IMR-90 (cell line): ENCODE results near the gene GLT8D2. TPM values are rescaled to one million over a fixed set of nuclear protein-coding genes. Genes with fewer than 3 reads are reported as not detected.
A peak's percentile ranks its signal among the peaks of the same experiment; 100 is the strongest.

Experiments used
- ATAC-seq: fragments of 200-7000 bp; cut with Tn5 transposase; 2 replicates; pipeline ENCODE4 v1.9.1; 2020; ENCODE audit warnings: low read depth, mild to moderate bottlenecking, moderate library complexity
- BruUV-seq: library from RNA; stranded (reverse); fragments of 400-500 nt; replicated peaks from 2 replicates; lab custom pipeline; 2021; lab: Mats Ljungman, UMichigan
- CTCF ChIA-PET: fragments of 300-600 bp; formaldehyde crosslinking; extraction: SDS; loops from one replicate; lab custom pipeline; 2021; ENCODE audit warnings: antibody characterized with exemption; lab: Yijun Ruan, JAX
- POLR2A ChIA-PET: fragments of 300-600 bp; sonication (Branson Sonifier 250); formaldehyde crosslinking; loops from one replicate; lab custom pipeline; 2022; ENCODE audit warnings: antibody characterized with exemption; ENCODE audit not compliant: unreplicated experiment; lab: Charles Lee
- DNase-seq: peaks from one replicate; pipeline ENCODE4 v3.0.0; 2013
- H2AFZ ChIP-seq: replicated peaks from 2 replicates; pipeline ENCODE3; 2013; ENCODE audit warnings: low read length, mild to moderate bottlenecking; ENCODE audit not compliant: poor library complexity
- H2AK5ac ChIP-seq: 2 replicates; pipeline ENCODE4 v1.6.1; 2013; ENCODE audit warnings: low read depth, low read length, inconsistent platforms
- H2AK9ac ChIP-seq: replicated peaks from 2 replicates; pipeline ENCODE3; 2013; ENCODE audit warnings: mild to moderate bottlenecking, low read depth, low read length, moderate library complexity; ENCODE audit not compliant: poor library complexity
- H2BK120ac ChIP-seq: 2 replicates; pipeline ENCODE4 v1.6.1; 2013; ENCODE audit warnings: low read depth, low read length, inconsistent platforms
- H2BK15ac ChIP-seq: 3 replicates; pipeline ENCODE4 v1.6.1; 2013; ENCODE audit warnings: low read depth, low read length, inconsistent platforms
- H2BK20ac ChIP-seq: 2 replicates; pipeline ENCODE4 v1.6.1; 2013; ENCODE audit warnings: low read depth, mild to moderate bottlenecking, inconsistent platforms, low read length, moderate library complexity
- H2BK5ac ChIP-seq: 2 replicates; pipeline ENCODE4 v1.6.1; 2013; ENCODE audit warnings: mild to moderate bottlenecking, low read depth, low read length, inconsistent platforms; ENCODE audit not compliant: poor library complexity, severe bottlenecking
- H3K14ac ChIP-seq: replicated peaks from 2 replicates; pipeline ENCODE4 v1.6.1; 2013; ENCODE audit warnings: low read depth, low read length, inconsistent platforms
- H3K18ac ChIP-seq: 2 replicates; pipeline ENCODE4 v1.6.1; 2013; ENCODE audit warnings: low read depth, low read length, control low read depth
- H3K23ac ChIP-seq: 2 replicates; pipeline ENCODE4 v1.6.1; 2013; ENCODE audit warnings: low read depth, low read length, inconsistent platforms
- H3K27ac ChIP-seq: 2 replicates; pipeline ENCODE4 v1.5.1; 2013; ENCODE audit warnings: mild to moderate bottlenecking, control low read depth, low read length; ENCODE audit not compliant: insufficient read depth
- H3K27me3 ChIP-seq: 2 replicates; pipeline ENCODE4 v1.6.1; 2013; ENCODE audit warnings: low read length; ENCODE audit not compliant: control insufficient read depth, insufficient read depth
- H3K36me3 ChIP-seq: 2 replicates; pipeline ENCODE4 v1.6.1; 2013; ENCODE audit warnings: low read length, mixed read lengths; ENCODE audit not compliant: control insufficient read depth, insufficient read depth
- H3K4ac ChIP-seq: 2 replicates; pipeline ENCODE4 v1.6.1; 2013; ENCODE audit warnings: low read depth, low read length, inconsistent platforms
- H3K4me1 ChIP-seq: 2 replicates; pipeline ENCODE4 v1.6.1; 2013; ENCODE audit warnings: low read length, mixed read lengths; ENCODE audit not compliant: control insufficient read depth, insufficient read depth
- H3K4me2 ChIP-seq: 2 replicates; pipeline ENCODE4 v1.6.1; 2013; ENCODE audit warnings: low read depth, mild to moderate bottlenecking, control low read depth, low read length, moderate library complexity
- H3K4me3 ChIP-seq: 2 replicates; pipeline ENCODE4 v1.5.1; 2013; ENCODE audit warnings: low read depth, mild to moderate bottlenecking, control low read depth, low read length, moderate library complexity; ENCODE audit not compliant: insufficient read depth
- H3K56ac ChIP-seq: 2 replicates; pipeline ENCODE4 v1.6.1; 2013; ENCODE audit warnings: low read length, inconsistent platforms; ENCODE audit not compliant: insufficient read depth; ENCODE audit errors: extremely low read depth
- H3K79me1 ChIP-seq, 2 experiments: 2 replicates each; pipeline ENCODE4 v1.6.1; 2013; ENCODE audit warnings: low read length in 2 of 2, inconsistent platforms in 1 of 2, low read depth in 1 of 2
- H3K9ac ChIP-seq: 2 replicates; pipeline ENCODE4 v1.6.1; 2013; ENCODE audit warnings: low read depth, low read length, control low read depth
- H3K9me1 ChIP-seq: 2 replicates; pipeline ENCODE4 v1.6.1; 2013; ENCODE audit warnings: low read length, inconsistent platforms; ENCODE audit not compliant: insufficient read depth
- H3K9me3 ChIP-seq: 2 replicates; pipeline ENCODE4 v1.6.1; 2013; ENCODE audit warnings: low read length; ENCODE audit not compliant: control insufficient read depth, insufficient read depth
- H4K20me1 ChIP-seq: 2 replicates; pipeline ENCODE4 v1.6.1; 2013; ENCODE audit warnings: low read length, inconsistent platforms; ENCODE audit not compliant: insufficient read depth
- H4K5ac ChIP-seq: 2 replicates; pipeline ENCODE4 v1.6.1; 2013; ENCODE audit warnings: mild to moderate bottlenecking, low read depth, low read length, control low read depth
- H4K8ac ChIP-seq, 2 experiments: 2 replicates each; pipeline ENCODE4 v1.6.1; 2013; ENCODE audit warnings: low read depth in 2 of 2, low read length in 2 of 2, control low read depth in 1 of 2, inconsistent platforms in 1 of 2
- H4K91ac ChIP-seq: 2 replicates; pipeline ENCODE4 v1.6.1; 2013; ENCODE audit warnings: low read depth, low read length, inconsistent platforms; ENCODE audit not compliant: insufficient read depth
- CEBPB ChIP-seq: IDR thresholded peaks from 2 replicates; pipeline ENCODE4 v1.6.1; 2012; ENCODE audit warnings: low read depth, low read length, improper control_type of control experiment
- CHD1 ChIP-seq: IDR thresholded peaks from 2 replicates; pipeline ENCODE4 v1.6.1; 2012; ENCODE audit warnings: low read depth, low read length, improper control_type of control experiment
- FOS ChIP-seq: fragments of 150-350 bp; IDR thresholded peaks from 2 replicates; pipeline ENCODE4 v1.6.1; 2016; ENCODE audit warnings: low read depth, low read length
- MAFK ChIP-seq: IDR thresholded peaks from 2 replicates; pipeline ENCODE4 v1.6.1; 2012; ENCODE audit warnings: low read depth, low read length, improper control_type of control experiment
- MAZ ChIP-seq: IDR thresholded peaks from 2 replicates; pipeline ENCODE4 v1.6.1; 2012; ENCODE audit warnings: low read depth, mild to moderate bottlenecking, low read length, improper control_type of control experiment, moderate library complexity, borderline replicate concordance
- MXI1 ChIP-seq: IDR thresholded peaks from 2 replicates; pipeline ENCODE4 v1.6.1; 2012; ENCODE audit warnings: low read depth, mild to moderate bottlenecking, low read length, moderate library complexity, borderline replicate concordance
- POLR2A ChIP-seq: IDR thresholded peaks from 2 replicates; pipeline ENCODE4 v1.6.1; 2012; ENCODE audit warnings: mild to moderate bottlenecking, low read depth, low read length
- RAD21 ChIP-seq: IDR thresholded peaks from 2 replicates; pipeline ENCODE4 v1.6.1; 2012; ENCODE audit warnings: low read length, improper control_type of control experiment
- SMC3 ChIP-seq: fragments of 150-350 bp; IDR thresholded peaks from 2 replicates; pipeline ENCODE4 v1.6.1; 2016; ENCODE audit warnings: low read depth, mild to moderate bottlenecking, antibody characterized with exemption, low read length, moderate library complexity
- USF2 ChIP-seq: fragments of 150-350 bp; IDR thresholded peaks from 2 replicates; pipeline ENCODE4 v1.6.1; 2017; ENCODE audit warnings: mild to moderate bottlenecking, antibody characterized with exemption, low read length, low read depth
- WGBS, 2 experiments: methylation state at CpG; one replicate each; pipeline versions ENCODE4 v1.1.5 to v1.1.7; 2013; ENCODE audit warnings: missing lambda C conversion rate in 2 of 2; ENCODE audit not compliant: insufficient read length in 1 of 2; ENCODE audit errors: extremely low coverage in 2 of 2; 5-methylcytosine and 5-hydroxymethylcytosine counted together
- dilution Hi-C: fragments of 300-500 bp; cut with HindIII; formaldehyde crosslinking; loops from one replicate; pipeline ENCODE4 v1.14.3; 2018; ENCODE audit warnings: low sequenced_read_pairs; ENCODE audit not compliant: unreplicated experiment
- in situ Hi-C: fragments of 300-500 bp; cut with MboI; formaldehyde crosslinking; loops from 3 replicates; pipeline ENCODE4 v1.14.3; 2019; ENCODE audit warnings: low sequenced_read_pairs, inconsistent platforms, mixed read lengths
- intact Hi-C: fragments of 100-400 bp; cut with micrococcal nuclease; formaldehyde crosslinking; loops from 2 replicates; pipeline ENCODE4 v1.10.0; 2022
- polyA plus RNA-seq, 3 experiments: library from polyadenylated mRNA; depleted of rRNA; stranded (reverse); fragments of >200 nt; gene quantifications; 2 replicates each; pipeline ENCODE4 v1.2.3, GENCODE V29; 2012; ENCODE audit warnings: low replicate concordance in 1 of 3
- total RNA-seq: library from RNA; depleted of rRNA; stranded (reverse); fragments of >200 nt; gene quantifications from 2 replicates; pipeline ENCODE4 v1.2.3, GENCODE V29; 2012

Gene GLT8D2
- total and polyA plus RNA-seq, 2 of the 4 experiments (the other 2 are of a cell fraction): 33.5 to 47.9 TPM

GRCh38 chr12:103973909-103974308, 76.1 kb downstream of the GLT8D2 start:
- intact Hi-C loops (no loop called here), dilution Hi-C loops (no loop called here), in situ Hi-C loops (no loop called here)
- no peak overlapping the region for H3K4ac ChIP-seq
- H2AFZ ChIP-seq: no peak overlapping the region
- ChIA-PET CTCF (interaction anchor here (0.6 to 0.7 kb wide), 2 partner anchors 15 to 35 kb away, joined by 3 to 6 read pairs; no protein-coding TSS in a partner anchor), POLR2A (interaction anchor here (0.7 kb wide), 1 partner anchor 135 kb away, joined by 7 read pairs; no protein-coding TSS in a partner anchor)
- H2BK120ac ChIP-seq: no peak overlapping the region
- BruUV-seq: no TSS peak
- no peak overlapping the region for H3K27ac ChIP-seq
- no peak overlapping the region for H3K18ac ChIP-seq
- no peak overlapping the region for H4K91ac ChIP-seq
- H3K36me3 ChIP-seq: peaks cover 22% of the 10 kb centered on the region
- H2BK5ac ChIP-seq: no peak overlapping the region
- no peaks in the 10 kb centered on the region for H3K9me3 ChIP-seq
- peak overlapping the region in 1 of 2 experiments; percentile 21; a peak in 1 of 4 replicates for H4K8ac ChIP-seq
- H3K14ac ChIP-seq: no peak overlapping the region
- no peak overlapping the region for H4K5ac ChIP-seq
- H4K20me1 ChIP-seq: peaks cover 63% of the 10 kb centered on the region
- H3K27me3 ChIP-seq: no peaks in the 10 kb centered on the region
- WGBS, 2 experiments: no CpG with 5 or more reads among the region's 2 CpGs
- no peak overlapping the region for H3K4me3 ChIP-seq
- H3K9ac ChIP-seq: no peak overlapping the region
- ATAC-seq (no peak), DNase-seq (no peak)
- H2BK15ac ChIP-seq: no peak overlapping the region
- H2AK9ac ChIP-seq: no peak overlapping the region
- H3K9me1 ChIP-seq: peaks cover 7% of the 10 kb centered on the region
- H3K4me2 ChIP-seq: no peak overlapping the region
- H3K23ac ChIP-seq: no peak overlapping the region
- H2AK5ac ChIP-seq: no peak overlapping the region
- no peak for TF ChIP-seq MAZ
- TF ChIP-seq CHD1: no peak
- no peak for TF ChIP-seq SMC3
- no peak for TF ChIP-seq USF2
- TF ChIP-seq CEBPB: no peak
- TF ChIP-seq FOS: no peak
- TF ChIP-seq MAFK: no peak
- no peak for TF ChIP-seq POLR2A
- no peak for TF ChIP-seq RAD21
- TF ChIP-seq MXI1: no peak
- H3K4me1 ChIP-seq: peaks cover 7% of the 10 kb centered on the region
- H2BK20ac ChIP-seq: no peak overlapping the region
- H3K79me1 ChIP-seq: peaks cover 20 to 76% of the 10 kb centered on the region in 2 experiments
- H3K56ac ChIP-seq: no peak overlapping the region
